Hematopoietic multipotent progenitor cell treated with erythropoietin and hydrocortisone succinate and interleukin-3 and kit ligand, for 6 days (in vitro differentiated cells): ENCODE measurements around the gene CHMP1A.

Experiments
- DNase-seq: peaks from one replicate; pipeline ENCODE4 v3.0.0-alpha.2; 2015

The CHMP1A gene

DNA sequence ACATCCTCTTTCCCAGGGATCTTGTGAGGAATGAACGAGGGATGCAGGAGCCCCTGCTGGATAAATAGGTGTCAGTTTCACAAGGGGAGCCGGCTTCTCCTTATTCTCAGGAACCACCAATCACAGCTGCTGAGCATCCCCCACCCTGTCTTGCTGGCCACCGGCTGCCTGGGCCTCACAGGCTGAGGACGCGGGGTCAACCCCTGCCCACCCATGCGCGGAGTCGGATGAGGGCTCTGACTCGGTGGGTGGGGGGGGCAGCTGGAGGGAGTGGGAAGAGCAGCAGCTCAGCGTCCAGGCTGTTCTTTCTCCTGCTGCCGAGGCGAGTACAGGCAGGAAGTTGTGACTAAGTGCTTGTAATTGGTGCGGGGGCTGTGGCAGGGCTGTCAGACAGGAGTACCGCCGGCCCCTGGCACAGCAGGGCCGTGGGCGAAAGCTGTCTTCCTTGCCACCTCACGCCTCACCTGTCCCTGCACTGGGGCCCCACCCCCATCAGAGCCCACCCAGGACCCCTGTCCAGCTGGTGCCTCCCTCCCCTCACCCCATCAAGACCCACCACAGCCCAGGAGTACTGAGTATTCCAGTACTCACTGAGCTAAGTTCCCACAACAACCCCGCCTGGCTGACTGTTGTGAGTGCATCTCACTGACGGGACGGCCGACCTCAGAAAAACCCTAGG is 55.1 kb downstream of the CHMP1A start:
- peak; percentile 32 for DNase-seq

DNA sequence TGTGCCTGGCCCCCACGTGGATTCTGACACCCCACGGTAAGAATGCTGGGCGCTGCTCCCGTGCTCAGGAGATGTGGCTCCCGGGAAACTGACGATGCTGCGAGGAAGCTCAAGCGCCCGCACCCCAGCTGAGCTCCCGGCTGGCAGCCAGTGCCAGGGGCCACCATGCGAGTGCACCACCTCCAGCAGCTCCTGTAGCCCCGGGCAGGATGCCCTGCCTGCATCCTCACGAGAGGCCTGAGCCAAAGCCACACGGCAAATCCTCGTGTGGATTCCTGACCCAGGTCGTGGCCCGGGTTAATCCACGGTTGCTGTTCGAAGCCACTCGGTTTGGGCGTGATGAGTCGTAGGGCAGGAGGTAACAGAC is 55.6 kb downstream of the CHMP1A start:
- no peak for DNase-seq

DNA sequence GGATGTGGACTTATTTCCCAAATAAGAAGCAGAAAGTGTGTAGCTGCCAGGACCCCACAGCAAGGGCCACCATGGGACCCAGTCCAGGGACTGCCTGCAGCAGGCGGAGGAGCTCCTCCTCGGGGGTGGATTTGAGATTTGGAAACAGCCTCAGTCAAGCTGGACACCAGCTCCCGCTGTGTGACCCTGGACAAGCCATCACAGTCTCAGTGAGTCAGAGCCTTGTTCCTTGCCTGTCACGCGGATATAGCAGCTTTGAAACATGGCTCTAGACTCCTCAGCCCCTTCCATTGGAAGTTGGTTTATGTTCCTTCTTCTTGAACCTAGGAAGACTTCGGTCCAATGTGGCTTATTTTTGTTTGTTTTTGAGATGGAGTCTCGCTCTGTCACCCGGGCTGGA is 56.6 kb downstream of the CHMP1A start:
- DNase-seq = no peak

DNA sequence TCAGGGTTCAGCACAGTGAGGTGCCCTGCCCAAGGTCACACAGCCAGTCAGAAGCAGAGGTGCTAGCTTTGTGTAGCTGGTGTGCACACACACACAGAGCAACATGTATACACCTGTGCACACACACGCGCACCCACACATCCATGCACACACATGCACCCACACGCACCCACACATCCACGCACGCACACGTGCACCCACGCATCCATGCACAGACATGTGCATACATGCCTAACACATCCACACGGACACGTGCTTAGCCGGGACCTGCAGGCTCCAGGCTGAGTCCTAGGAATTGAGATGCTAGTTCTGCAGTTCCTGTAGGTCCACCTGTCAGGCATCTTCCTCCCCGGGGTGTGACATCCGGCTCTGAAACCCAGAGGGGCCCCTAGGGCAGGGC is 57.1 kb downstream of the CHMP1A start:
- no peak for DNase-seq

DNA sequence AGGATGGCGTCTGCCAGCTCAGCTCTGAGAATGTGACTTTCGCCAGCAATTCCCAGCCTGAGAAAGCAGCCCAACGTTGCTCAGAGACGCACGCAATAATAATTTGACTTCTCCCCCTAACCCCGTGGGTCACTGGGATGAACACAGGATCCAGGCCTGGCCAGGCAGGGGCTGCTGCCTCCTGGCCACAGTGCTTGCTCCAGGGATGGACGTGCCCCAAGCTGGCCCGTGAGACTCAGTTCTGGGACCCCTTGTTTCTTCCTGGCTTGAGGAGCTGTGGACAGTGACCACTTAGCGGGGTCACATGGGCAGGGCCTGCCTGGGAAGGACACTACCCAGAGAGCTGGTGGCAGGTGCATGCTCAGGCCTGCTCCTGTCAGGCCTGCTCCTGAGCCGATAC is 57.6 kb downstream of the CHMP1A start:
- no peak for DNase-seq

DNA sequence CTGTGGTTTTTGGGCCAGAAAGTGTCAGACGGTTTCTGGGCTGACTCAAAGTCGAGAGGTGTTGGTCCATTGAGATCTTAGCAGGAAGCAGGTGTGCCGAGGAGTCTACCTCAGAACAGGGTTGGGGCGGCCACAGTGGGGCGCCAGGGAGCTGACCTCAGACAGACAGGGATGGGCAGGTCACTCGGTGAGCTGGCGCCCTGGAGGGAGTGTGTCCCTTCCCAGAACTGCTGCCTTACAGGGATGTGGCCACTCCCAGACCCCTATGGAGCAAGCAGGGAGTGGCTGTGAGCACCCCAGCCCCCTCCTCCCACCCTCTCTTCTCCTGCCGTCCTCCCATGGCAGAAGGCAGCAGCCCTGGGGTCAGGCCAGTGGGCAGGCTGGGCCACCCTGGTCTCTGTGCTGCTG is 58.1 kb downstream of the CHMP1A start:
- peak; percentile 45 for DNase-seq

GRCh38 chr16:89598199-89598598 is 59.3 kb downstream of the CHMP1A start:
- DNase-seq = peak; percentile 56

- DNase-seq = no peak
These were observed 60.4 kb downstream of the CHMP1A start for GRCh38 chr16:89596957-89597649.

- no peak for DNase-seq
These were observed 61.3 kb downstream of the CHMP1A start for GRCh38 chr16:89596061-89596689.

GRCh38 chr16:89595330-89596060 is 62.0 kb downstream of the CHMP1A start:
- no peak for DNase-seq
